ENCODE results near the gene BBS12.

Gene BBS12

DNA sequence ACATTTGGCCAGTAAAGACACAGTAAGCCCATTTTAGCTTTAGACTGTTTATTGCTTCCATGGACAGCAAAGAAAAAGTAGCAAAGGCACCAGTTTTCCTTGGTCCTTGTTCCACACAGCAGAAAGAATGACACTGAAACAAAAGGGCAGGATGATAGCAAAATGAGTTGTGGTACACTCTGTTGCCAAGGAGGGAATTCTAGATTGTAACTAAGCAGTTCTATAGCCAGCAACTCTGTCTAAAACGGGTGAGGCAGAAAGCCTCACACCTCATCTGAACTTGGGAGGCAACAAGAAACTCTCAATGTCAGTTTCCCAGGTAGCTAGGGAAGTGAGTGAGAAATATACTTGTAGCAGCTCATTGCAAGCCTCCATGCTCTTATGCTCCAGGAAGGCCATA, 39.2 kb downstream of the BBS12 start:
- Histone ChIP-seq H2AFZ (ENCODE audit: insufficient read depth, low read length, poor library complexity) (no peak overlapping the region), H3K9ac (ENCODE audit: low read length) (no peak overlapping the region), H3K4ac (ENCODE audit: low read depth, low read length) (no peak overlapping the region), H4K12ac (ENCODE audit: low read depth, low read length) (no peak overlapping the region), H3K18ac (ENCODE audit: low read length) (no peak overlapping the region), H3K4me1 (ENCODE audit: control insufficient read depth in 1 of 2, insufficient read depth in 2 of 2, low read length in 2 of 2) (peaks cover 0 to 2% of the 10 kb centered on the region in 2 experiments), H3K4me3 (ENCODE audit: low read depth, low read length) (no peak overlapping the region), H3K27me3 (ENCODE audit: insufficient read depth, low read length) (no peaks in the 10 kb centered on the region), H3K23ac (ENCODE audit: low read length) (no peak overlapping the region), H3K79me2 (ENCODE audit: control insufficient read depth, insufficient read depth, low read length, poor library complexity) (no peaks in the 10 kb centered on the region), H2BK120ac (ENCODE audit: insufficient read depth, low read length, poor library complexity) (no peak overlapping the region), H3K14ac (ENCODE audit: low read length) (no peak overlapping the region), H3K9me3 (ENCODE audit: insufficient read depth, low read depth, low read length) (peaks cover 4% of the 10 kb centered on the region), H3K79me1 (ENCODE audit: low read length) (no peaks in the 10 kb centered on the region), H3K36me3 (ENCODE audit: control insufficient read depth in 1 of 2, insufficient read depth in 2 of 2, low read length in 2 of 2) (no peaks in the 10 kb centered on the region), H2AK5ac (ENCODE audit: low read length) (no peak overlapping the region), H4K91ac (ENCODE audit: low read depth, low read length) (no peak overlapping the region), H3K27ac (ENCODE audit: low read depth, low read length) (no peak overlapping the region), H3K4me2 (ENCODE audit: low read length) (no peak overlapping the region), H2BK12ac (ENCODE audit: low read length) (no peak overlapping the region), H4K8ac (ENCODE audit: low read depth, low read length) (no peak overlapping the region), H2BK5ac (ENCODE audit: low read depth, low read length, poor library complexity) (no peak overlapping the region)
- DNase-seq: no peak
- WGBS (ENCODE audit: extremely low coverage, insufficient coverage, insufficient read length): no CpG with 5 or more reads among the region's 1 CpG

DNA sequence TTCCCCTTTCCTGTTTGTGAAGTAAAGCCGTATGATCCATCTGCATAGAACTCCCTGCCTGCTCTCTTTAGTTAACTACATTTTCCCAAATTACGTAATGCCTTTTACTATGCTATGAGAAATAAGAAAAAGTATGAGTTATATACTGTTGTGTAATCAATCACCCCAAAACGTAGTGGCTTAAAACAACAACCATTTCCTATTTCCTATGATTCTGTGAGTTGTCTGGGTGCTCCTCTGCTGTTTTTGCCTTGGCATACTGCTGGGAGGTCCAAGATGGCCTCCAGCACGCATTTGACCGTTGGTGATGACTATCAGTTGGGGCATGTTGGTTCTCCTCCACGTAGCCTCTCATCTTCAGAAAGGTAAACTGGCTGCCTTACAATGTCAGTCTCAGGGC, 39.8 kb downstream of the BBS12 start:
- H3K4me1 ChIP-seq (ENCODE audit: control insufficient read depth in 1 of 2, insufficient read depth in 2 of 2, low read length in 2 of 2): peaks cover 0 to 2% of the 10 kb centered on the region in 2 experiments
- no peak overlapping the region for H3K23ac ChIP-seq (ENCODE audit: low read length)
- H2BK12ac ChIP-seq (ENCODE audit: low read length): no peak overlapping the region
- H2AFZ ChIP-seq (ENCODE audit: insufficient read depth, low read length, poor library complexity): no peak overlapping the region
- no peak overlapping the region for H3K18ac ChIP-seq (ENCODE audit: low read length)
- no peaks in the 10 kb centered on the region for H3K79me1 ChIP-seq (ENCODE audit: low read length)
- no peak overlapping the region for H3K27ac ChIP-seq (ENCODE audit: low read depth, low read length)
- no peaks in the 10 kb centered on the region for H3K27me3 ChIP-seq (ENCODE audit: insufficient read depth, low read length)
- no peak overlapping the region for H4K91ac ChIP-seq (ENCODE audit: low read depth, low read length)
- H2BK120ac ChIP-seq (ENCODE audit: insufficient read depth, low read length, poor library complexity): no peak overlapping the region
- no peaks in the 10 kb centered on the region for H3K79me2 ChIP-seq (ENCODE audit: control insufficient read depth, insufficient read depth, low read length, poor library complexity)
- H3K4me2 ChIP-seq (ENCODE audit: low read length): no peak overlapping the region
- DNase-seq: no peak
- H3K4me3 ChIP-seq (ENCODE audit: low read depth, low read length): no peak overlapping the region
- no peaks in the 10 kb centered on the region for H3K36me3 ChIP-seq (ENCODE audit: control insufficient read depth in 1 of 2, insufficient read depth in 2 of 2, low read length in 2 of 2)
- no peak overlapping the region for H3K4ac ChIP-seq (ENCODE audit: low read depth, low read length)
- H2BK5ac ChIP-seq (ENCODE audit: low read depth, low read length, poor library complexity): no peak overlapping the region
- no CpG with 5 or more reads among the region's 6 CpGs for WGBS (ENCODE audit: extremely low coverage, insufficient coverage, insufficient read length)
- no peak overlapping the region for H2AK5ac ChIP-seq (ENCODE audit: low read length)
- H4K8ac ChIP-seq (ENCODE audit: low read depth, low read length): no peak overlapping the region
- H3K9ac ChIP-seq (ENCODE audit: low read length): no peak overlapping the region
- no peak overlapping the region for H4K12ac ChIP-seq (ENCODE audit: low read depth, low read length)
- H3K14ac ChIP-seq (ENCODE audit: low read length): no peak overlapping the region
- peaks cover 2% of the 10 kb centered on the region for H3K9me3 ChIP-seq (ENCODE audit: insufficient read depth, low read depth, low read length)

DNA sequence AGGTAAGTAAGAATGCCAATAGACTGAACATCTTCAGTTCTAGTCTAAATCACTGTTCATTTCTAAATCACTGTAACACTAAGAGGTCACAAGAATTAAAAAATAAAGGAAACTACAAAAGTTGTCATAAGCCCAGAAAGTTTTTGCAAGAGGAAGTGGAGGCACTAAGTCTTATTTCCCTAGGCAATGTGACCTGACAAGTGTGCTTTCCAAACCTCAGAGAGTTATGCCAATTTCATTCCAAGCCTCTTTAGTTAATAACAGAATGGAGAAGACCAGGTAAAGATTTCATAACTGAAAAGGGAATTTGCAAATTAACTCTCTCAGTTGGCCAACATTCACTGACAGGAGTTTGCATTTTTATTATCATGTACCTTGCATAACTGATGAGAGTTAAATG, 40.5 kb downstream of the BBS12 start:
- H2AFZ ChIP-seq (ENCODE audit: insufficient read depth, low read length, poor library complexity): no peak overlapping the region
- no peak overlapping the region for H2BK5ac ChIP-seq (ENCODE audit: low read depth, low read length, poor library complexity)
- no peak for DNase-seq
- H3K27ac ChIP-seq (ENCODE audit: low read depth, low read length): no peak overlapping the region
- no peak overlapping the region for H3K14ac ChIP-seq (ENCODE audit: low read length)
- no peak overlapping the region for H3K4ac ChIP-seq (ENCODE audit: low read depth, low read length)
- H3K36me3 ChIP-seq (ENCODE audit: control insufficient read depth in 1 of 2, insufficient read depth in 2 of 2, low read length in 2 of 2): no peaks in the 10 kb centered on the region
- no peak overlapping the region for H3K4me2 ChIP-seq (ENCODE audit: low read length)
- H4K91ac ChIP-seq (ENCODE audit: low read depth, low read length): no peak overlapping the region
- H3K79me1 ChIP-seq (ENCODE audit: low read length): no peaks in the 10 kb centered on the region
- no peak overlapping the region for H3K18ac ChIP-seq (ENCODE audit: low read length)
- H3K4me3 ChIP-seq (ENCODE audit: low read depth, low read length): no peak overlapping the region
- H2BK120ac ChIP-seq (ENCODE audit: insufficient read depth, low read length, poor library complexity): no peak overlapping the region
- H3K9me3 ChIP-seq (ENCODE audit: insufficient read depth, low read depth, low read length): peaks cover 2% of the 10 kb centered on the region
- H3K79me2 ChIP-seq (ENCODE audit: control insufficient read depth, insufficient read depth, low read length, poor library complexity): no peaks in the 10 kb centered on the region
- no peak overlapping the region for H4K8ac ChIP-seq (ENCODE audit: low read depth, low read length)
- H3K9ac ChIP-seq (ENCODE audit: low read length): no peak overlapping the region
- no peak overlapping the region for H4K12ac ChIP-seq (ENCODE audit: low read depth, low read length)
- H3K4me1 ChIP-seq (ENCODE audit: control insufficient read depth in 1 of 2, insufficient read depth in 2 of 2, low read length in 2 of 2): peaks cover 0 to 2% of the 10 kb centered on the region in 2 experiments
- no peak overlapping the region for H3K23ac ChIP-seq (ENCODE audit: low read length)
- H2AK5ac ChIP-seq (ENCODE audit: low read length): no peak overlapping the region
- no peak overlapping the region for H2BK12ac ChIP-seq (ENCODE audit: low read length)
- H3K27me3 ChIP-seq (ENCODE audit: insufficient read depth, low read length): no peaks in the 10 kb centered on the region

DNA sequence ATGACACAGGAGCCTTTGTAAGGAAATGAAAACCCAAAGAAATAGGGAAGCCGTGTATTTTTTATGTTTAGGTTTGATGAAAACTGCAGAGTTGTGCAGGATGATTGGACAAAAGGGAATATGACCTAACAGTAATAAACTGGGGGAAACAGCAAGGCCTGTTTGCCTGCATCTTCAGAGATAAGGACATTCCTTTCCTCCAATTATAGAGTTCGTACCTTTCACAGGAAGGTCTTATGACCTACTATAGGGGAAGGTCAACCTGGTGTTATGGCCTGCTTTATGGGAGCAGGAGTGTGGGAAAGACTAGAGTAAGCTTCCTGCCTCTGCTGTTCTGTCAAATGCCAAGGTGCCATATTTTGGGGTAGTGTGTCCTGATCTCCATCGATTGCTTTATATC, 42.5 kb downstream of the BBS12 start:
- H3K23ac ChIP-seq (ENCODE audit: low read length): no peak overlapping the region
- no peak overlapping the region for H4K91ac ChIP-seq (ENCODE audit: low read depth, low read length)
- H3K36me3 ChIP-seq (ENCODE audit: control insufficient read depth in 1 of 2, insufficient read depth in 2 of 2, low read length in 2 of 2): no peaks in the 10 kb centered on the region
- peak in 1 of 2 donors; percentile 50 for DNase-seq
- no peaks in the 10 kb centered on the region for H3K79me1 ChIP-seq (ENCODE audit: low read length)
- no peaks in the 10 kb centered on the region for H3K27me3 ChIP-seq (ENCODE audit: insufficient read depth, low read length)
- H3K4me2 ChIP-seq (ENCODE audit: low read length): no peak overlapping the region
- no peak overlapping the region for H4K8ac ChIP-seq (ENCODE audit: low read depth, low read length)
- no peak overlapping the region for H2BK12ac ChIP-seq (ENCODE audit: low read length)
- H3K4me1 ChIP-seq (ENCODE audit: control insufficient read depth in 1 of 2, insufficient read depth in 2 of 2, low read length in 2 of 2): peaks cover 0 to 2% of the 10 kb centered on the region in 2 experiments
- no CpG with 5 or more reads among the region's 3 CpGs for whole genome bisulfite sequencing (ENCODE audit: extremely low coverage, insufficient coverage, insufficient read length)
- no peak overlapping the region for H3K14ac ChIP-seq (ENCODE audit: low read length)
- H3K27ac ChIP-seq (ENCODE audit: low read depth, low read length): no peak overlapping the region
- H2BK5ac ChIP-seq (ENCODE audit: low read depth, low read length, poor library complexity): no peak overlapping the region
- no peak overlapping the region for H2AFZ ChIP-seq (ENCODE audit: insufficient read depth, low read length, poor library complexity)
- H2BK120ac ChIP-seq (ENCODE audit: insufficient read depth, low read length, poor library complexity): no peak overlapping the region
- H3K9ac ChIP-seq (ENCODE audit: low read length): no peak overlapping the region
- peaks cover 2% of the 10 kb centered on the region for H3K9me3 ChIP-seq (ENCODE audit: insufficient read depth, low read depth, low read length)
- no peak overlapping the region for H2AK5ac ChIP-seq (ENCODE audit: low read length)
- H3K79me2 ChIP-seq (ENCODE audit: control insufficient read depth, insufficient read depth, low read length, poor library complexity): no peaks in the 10 kb centered on the region
- no peak overlapping the region for H3K18ac ChIP-seq (ENCODE audit: low read length)
- no peak overlapping the region for H4K12ac ChIP-seq (ENCODE audit: low read depth, low read length)
- no peak overlapping the region for H3K4ac ChIP-seq (ENCODE audit: low read depth, low read length)
- H3K4me3 ChIP-seq (ENCODE audit: low read depth, low read length): no peak overlapping the region

All from trophoblast cell (in vitro differentiated cells and primary cell).